ENCODE measurements around the gene BMP6.

- TF ChIP-seq CTCF (optimal IDR thresholded peaks at IDR 0.05 in 1 of 3, IDR thresholded peaks at IDR 0.05 in 1 of 3, conservative IDR thresholded peaks at IDR 0.05 in 1 of 3; ENCODE audit: extremely low read depth in 1 of 3, insufficient read depth in 2 of 3, low read length in 3 of 3) (no peak), EZH2 (IDR thresholded peaks at IDR 0.05; ENCODE audit: low read length) (no peak)
These were observed 195.1 kb downstream of the BMP6 start for GRCh38 chr6:7921046-7921445.

Measured in keratinocyte (primary cell).